Heart left ventricle (tissue), 16 donors: Measurements from ENCODE around the gene ARFGAP1. TPM values are rescaled to one million over a fixed set of nuclear protein-coding genes. Genes with fewer than 3 reads are reported as not detected.

Source experiments
- ATAC-seq, 4 donors: fragments of 200-7000 bp; cut with Tn5 transposase; one replicate each; pipeline ENCODE4 v1.9.1; 2020 to 2022; ENCODE audit warnings: moderate library complexity in 4 of 4, mild to moderate bottlenecking in 3 of 4, moderate number of reproducible peaks in 1 of 4
- DNase-seq, 5 donors: peaks; one replicate each; pipeline ENCODE4 v3.0.0-alpha.2; 2020
- H3K27ac ChIP-seq, 12 donors: fragments of 200-600 bp; sonication (generic) in 4 of 12; one replicate each; pipeline versions ENCODE4 v1.5.0 to v1.8.0; 2016 to 2022; ENCODE audit warnings: mild to moderate bottlenecking in 2 of 12
- H3K27me3 ChIP-seq, 9 donors: fragments of 200-600 bp; sonication (generic) in 2 of 9; one replicate each; pipeline versions ENCODE4 v1.5.1 to v1.8.0; 2016 to 2022; ENCODE audit warnings: mild to moderate bottlenecking in 3 of 9
- H3K36me3 ChIP-seq, 9 donors: fragments of 200-600 bp; sonication (generic) in 2 of 9; one replicate each; pipeline versions ENCODE4 v1.5.0 to v1.8.0; 2018 to 2022; ENCODE audit warnings: mild to moderate bottlenecking in 2 of 9
- H3K4me1 ChIP-seq, 12 donors: fragments of 200-600 bp; sonication (generic) in 4 of 12; one replicate each; pipeline versions ENCODE4 v1.5.0 to v1.8.0; 2016 to 2022; ENCODE audit warnings: mild to moderate bottlenecking in 3 of 12
- H3K4me3 ChIP-seq, 12 donors: fragments of 200-600 bp; sonication (generic) in 4 of 12; one replicate each; pipeline versions ENCODE4 v1.5.0 to v1.8.0; 2017 to 2022; ENCODE audit warnings: mild to moderate bottlenecking in 9 of 12, moderate library complexity in 4 of 12
- H3K9me3 ChIP-seq, 12 donors: fragments of 200-600 bp; sonication (generic) in 4 of 12; one replicate each; pipeline versions ENCODE4 v1.5.0 to v1.8.0; 2016 to 2022; ENCODE audit warnings: mild to moderate bottlenecking in 1 of 12
- POLR2A ChIP-seq, 2 donors: fragments of 450-650 bp; IDR thresholded peaks; one replicate each; pipeline ENCODE4 v1.6.1; 2017; ENCODE audit warnings: antibody characterized with exemption in 2 of 2, mild to moderate bottlenecking in 2 of 2, moderate library complexity in 2 of 2
- WGBS, 4 donors: extraction: QIAGEN DNeasy Blood & Tissue Kit in 2 of 4; methylation state at CpG; one replicate each; pipeline versions ENCODE4 v1.1.5 to v1.1.7; 2013 to 2018; 5-methylcytosine and 5-hydroxymethylcytosine counted together
- intact Hi-C, 10 donors: fragments of 100-400 bp; cut with DNase I; formaldehyde crosslinking; loops; one replicate each; pipeline versions ENCODE4 v1.11.1 to v1.14.2; 2022
- polyA plus RNA-seq, 2 donors: library from polyadenylated mRNA; stranded (reverse); fragments of 200-250 nt; gene quantifications; one replicate each; pipeline ENCODE4 v1.2.3, GENCODE V29; 2013
- total RNA-seq, 9 donors: library from RNA; depleted of rRNA in 2 of 9; stranded (reverse); fragments of >200 nt in 2 of 9; fragmentation: NEBNext Ultra II Directional in 3 of 9; extraction: Animal tissue kit (Norgen Biotek cat#: 25700) in 3 of 9; gene quantifications; one replicate each; pipeline versions ENCODE4 v1.1.0 to v1.2.4, GENCODE V29; 2016 to 2023
- TF ChIP-seq, protein P1 (sequence below), 12 donors: fragments of 200-600 bp; sonication (generic) in 4 of 12; IDR thresholded peaks; one replicate each; pipeline versions ENCODE4 v1.5.0 to v1.8.0; 2018 to 2022; ENCODE audit warnings: antibody characterized with exemption in 12 of 12, mild to moderate bottlenecking in 5 of 12
- donor health status: ischemic (EF 13 %, LVEDD 7.1; RV severe dilation, severe dysfunction).
- donor health status: healthy with polysubstance abuse.
- donor health status: DM: no; HTN: yes; CAD: no.
- donor health status: DM: no; HTN: no; CAD: no.
- donor health status: ischemic (EF 25% LVEDD 6.9; RV normal size, moderate dysfunction).
- donor health status: ischemic (EF 25% LVEDD 5.7; RV mildly dilated, moderate dysfunction).
- donor health status: healthy.
- donor health status: DM: yes; HTN: yes; CAD: no.
- donor health status: ischemic (EF 35%, LVEDD 5.7; RV mildly dilated, moderate dysfunction).
- donor health status: nonischemic (EF 11% LVEDD 7.7; RV severe dilation, severe dysfunction).
- donor health status: DM: yes; HTN: yes; CAD: no.
- donor health status: PGD.
- donor health status: ischemic (EF 29% LVEDD 5.4; RV normal size, mild dysfunction).
- donor health status: nonischemic (EF 23%, LVEDD 6.1; RV moderate dilation, normal function).

Gene ARFGAP1
- total and polyA plus RNA-seq, 11 donors, result 14.3 to 51.6 (median 29.5) TPM

DNA sequence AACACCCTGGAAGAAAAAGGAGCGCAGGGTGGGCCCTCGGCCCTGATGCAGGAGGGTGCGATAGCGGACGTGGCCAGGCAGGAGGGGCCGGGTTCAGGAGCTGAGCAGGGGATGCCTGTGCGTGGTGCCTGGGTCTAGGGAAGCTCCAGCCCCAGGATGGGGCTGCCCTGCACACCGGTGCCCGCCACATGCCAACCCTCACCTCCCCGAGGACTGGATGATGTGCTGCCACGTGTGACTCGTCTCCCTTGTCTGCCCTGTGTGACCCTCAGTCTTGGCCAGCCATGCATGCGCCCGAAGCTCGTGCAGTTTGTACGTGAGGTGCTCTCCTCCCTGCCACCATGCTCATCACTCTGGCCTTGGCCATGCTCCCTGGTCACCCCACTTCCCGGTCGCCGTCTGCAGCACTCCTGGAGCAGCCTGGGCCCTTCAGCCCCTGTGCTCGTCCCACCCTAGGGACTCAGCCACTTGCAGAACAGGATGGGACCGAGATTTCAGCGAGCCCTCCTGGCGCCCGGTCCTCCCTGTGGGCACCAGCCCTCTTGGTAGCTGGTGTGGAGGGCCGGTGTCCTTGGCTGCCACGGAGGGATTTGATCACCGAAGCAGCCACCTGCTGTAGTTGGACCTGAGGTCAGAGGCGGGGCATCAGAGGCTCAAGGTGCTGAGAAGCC lies 16.1 kb downstream of the ARFGAP1 start:
- peaks cover 0 to 5% (median 0%) of the 10 kb centered on the region in 9 donors for H3K27me3 ChIP-seq
- DNase-seq (peak in 3 of 5 donors; percentile 18 to 57 (median 23)), ATAC-seq (no peak)
- 89 to 93% (median 90%) methylated on average over 20 to 28 of the region's 28 CpGs for WGBS, 4 donors
- no peaks in the 10 kb centered on the region for H3K9me3 ChIP-seq
- no peak overlapping the region for H3K4me3 ChIP-seq
- H3K27ac ChIP-seq, result no peak overlapping the region
- TF ChIP-seq, protein P1, sequence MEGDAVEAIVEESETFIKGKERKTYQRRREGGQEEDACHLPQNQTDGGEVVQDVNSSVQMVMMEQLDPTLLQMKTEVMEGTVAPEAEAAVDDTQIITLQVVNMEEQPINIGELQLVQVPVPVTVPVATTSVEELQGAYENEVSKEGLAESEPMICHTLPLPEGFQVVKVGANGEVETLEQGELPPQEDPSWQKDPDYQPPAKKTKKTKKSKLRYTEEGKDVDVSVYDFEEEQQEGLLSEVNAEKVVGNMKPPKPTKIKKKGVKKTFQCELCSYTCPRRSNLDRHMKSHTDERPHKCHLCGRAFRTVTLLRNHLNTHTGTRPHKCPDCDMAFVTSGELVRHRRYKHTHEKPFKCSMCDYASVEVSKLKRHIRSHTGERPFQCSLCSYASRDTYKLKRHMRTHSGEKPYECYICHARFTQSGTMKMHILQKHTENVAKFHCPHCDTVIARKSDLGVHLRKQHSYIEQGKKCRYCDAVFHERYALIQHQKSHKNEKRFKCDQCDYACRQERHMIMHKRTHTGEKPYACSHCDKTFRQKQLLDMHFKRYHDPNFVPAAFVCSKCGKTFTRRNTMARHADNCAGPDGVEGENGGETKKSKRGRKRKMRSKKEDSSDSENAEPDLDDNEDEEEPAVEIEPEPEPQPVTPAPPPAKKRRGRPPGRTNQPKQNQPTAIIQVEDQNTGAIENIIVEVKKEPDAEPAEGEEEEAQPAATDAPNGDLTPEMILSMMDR (IDR thresholded peaks at IDR 0.05), result no peak
- no peak for TF ChIP-seq POLR2A (IDR thresholded peaks at IDR 0.05)
- intact Hi-C loops, result no loop called here
- H3K36me3 ChIP-seq, result peaks cover 0 to 52% (median 34%) of the 10 kb centered on the region in 9 donors
- H3K4me1 ChIP-seq, result peaks cover 0 to 7% (median 0%) of the 10 kb centered on the region in 12 donors

DNA sequence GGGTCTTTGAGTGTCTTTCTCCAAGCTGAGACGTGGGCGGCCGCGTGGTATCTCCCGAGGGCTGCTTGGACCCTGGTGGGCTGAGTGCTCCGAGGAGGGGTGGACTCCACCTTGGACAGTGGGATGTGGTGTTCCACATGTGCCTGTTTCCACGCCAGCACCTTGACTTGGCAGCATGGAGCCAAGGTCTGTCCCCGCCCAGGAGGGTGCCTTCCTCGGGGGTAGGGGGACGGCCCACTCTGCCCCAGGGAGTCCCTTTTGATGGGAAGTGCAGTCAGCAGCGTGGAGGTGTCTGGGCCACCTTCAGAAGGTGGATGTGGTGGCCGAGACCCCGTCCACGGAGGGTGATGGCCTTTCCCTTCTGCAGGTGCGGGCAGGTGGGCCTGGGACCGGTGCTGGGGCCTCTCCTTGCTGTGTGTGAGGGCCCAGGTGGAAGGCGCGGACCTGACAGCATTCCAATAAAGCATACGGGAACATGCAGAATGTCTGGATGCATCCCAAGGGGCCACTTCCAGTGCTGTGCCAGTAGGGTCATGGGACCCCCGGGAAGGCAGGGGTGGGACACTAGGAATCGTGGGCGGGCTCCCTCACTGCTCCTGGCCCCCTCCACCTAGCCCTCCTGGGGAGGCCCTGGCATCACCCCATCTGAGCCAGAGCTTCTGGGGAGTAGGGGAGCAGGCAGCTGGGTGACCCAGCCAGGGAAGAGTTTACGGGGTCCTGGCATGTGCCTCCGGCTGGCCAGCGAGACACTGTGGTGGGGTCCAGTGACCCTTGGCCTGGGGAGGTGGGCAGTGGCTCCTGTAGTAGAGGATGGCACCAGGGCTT lies 16.9 kb downstream of the ARFGAP1 start:
- H3K36me3 ChIP-seq, result peaks cover 0 to 45% (median 32%) of the 10 kb centered on the region in 9 donors
- WGBS, 4 donors, result 85 to 91% (median 90%) methylated on average over 17 to 25 of the region's 25 CpGs
- peak in 3 of 5 donors; percentile 19 to 57 (median 21) for DNase-seq
- H3K4me3 ChIP-seq, result no peak overlapping the region
- ATAC-seq, result no peak
- H3K9me3 ChIP-seq, result no peaks in the 10 kb centered on the region
- peaks cover 0 to 7% (median 0%) of the 10 kb centered on the region in 12 donors for H3K4me1 ChIP-seq
- peaks cover 0 to 9% (median 1%) of the 10 kb centered on the region in 9 donors for H3K27me3 ChIP-seq
- TF ChIP-seq, protein P1 (IDR thresholded peaks at IDR 0.05), result no peak
- no peak for TF ChIP-seq POLR2A (IDR thresholded peaks at IDR 0.05)
- no peak overlapping the region for H3K27ac ChIP-seq
- intact Hi-C loops, result no loop called here

DNA sequence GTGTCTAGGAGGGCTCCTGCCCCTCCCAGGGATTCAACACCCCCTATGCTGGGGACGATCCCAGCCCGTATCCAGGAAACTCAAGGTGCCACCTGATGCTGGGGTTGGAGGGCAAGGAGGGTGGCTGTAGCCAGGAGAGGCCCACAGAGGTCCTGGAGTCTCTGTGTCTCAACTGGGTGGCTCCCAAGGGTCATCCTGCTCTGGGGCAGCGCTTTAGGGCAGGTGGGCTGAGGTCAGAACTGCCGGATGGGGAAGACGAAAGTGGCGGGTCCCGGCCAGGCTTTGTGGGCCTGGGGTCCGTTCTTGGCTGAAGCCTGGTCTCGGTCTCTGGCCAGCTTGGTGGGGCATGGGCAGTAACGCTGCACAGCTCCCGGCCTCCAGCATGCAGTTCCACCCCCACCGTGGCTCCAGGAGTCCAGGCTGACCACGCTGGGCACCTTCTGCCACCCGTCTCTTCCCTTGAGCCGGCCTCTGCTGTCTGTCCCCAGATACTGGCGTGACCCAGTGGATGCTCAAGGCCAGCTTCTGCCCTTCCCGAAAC lies 17.6 kb downstream of the ARFGAP1 start:
- intact Hi-C loops, result no loop called here
- Histone ChIP-seq H3K4me1 (peaks cover 0 to 7% (median 0%) of the 10 kb centered on the region in 12 donors), H3K27ac (no peak overlapping the region), H3K4me3 (no peak overlapping the region), H3K36me3 (peaks cover 0 to 41% (median 29%) of the 10 kb centered on the region in 9 donors), H3K9me3 (no peaks in the 10 kb centered on the region), H3K27me3 (peaks cover 3 to 16% (median 8%) of the 10 kb centered on the region in 9 donors)
- peak in 1 of 4 donors; percentile 3 for ATAC-seq
- 86 to 91% (median 86%) methylated on average over 15 to 17 of the region's 17 CpGs for WGBS, 4 donors
- peak in 2 of 5 donors; percentile 18 to 52 for DNase-seq
- TF ChIP-seq, protein P1 (IDR thresholded peaks at IDR 0.05), result no peak
- TF ChIP-seq POLR2A (IDR thresholded peaks at IDR 0.05), result no peak
